Cardiac muscle cell (in vitro differentiated cells and primary cell): Measurements from ENCODE around the gene CCDC30. TPM values are rescaled to one million over a fixed set of nuclear protein-coding genes. Genes with fewer than 3 reads are reported as not detected.

Experiments
- DNase-seq, 2 donors: peaks; one replicate each; pipeline versions ENCODE4 v3.0.0 to v3.0.0-alpha.2; 2010 to 2017; ENCODE audit warnings: low read depth in 1 of 2, low spot score in 1 of 2
- H3K27ac ChIP-seq: fragments of 200-600 bp; sonication (generic); 2 replicates; pipeline ENCODE4 v1.5.1; 2016
- H3K27me3 ChIP-seq: fragments of 200-600 bp; sonication (generic); 2 replicates; pipeline ENCODE4 v1.6.0; 2016; ENCODE audit warnings: control low read depth
- H3K36me3 ChIP-seq: fragments of 200-600 bp; sonication (generic); 2 replicates; pipeline ENCODE4 v1.5.1; 2016; ENCODE audit warnings: control low read depth
- H3K4me1 ChIP-seq: fragments of 200-600 bp; sonication (generic); 2 replicates; pipeline ENCODE4 v1.8.1; 2017; ENCODE audit warnings: low read depth, mild to moderate bottlenecking, mixed run types
- H3K4me3 ChIP-seq: fragments of 200-600 bp; sonication (generic); 2 replicates; pipeline ENCODE4 v1.5.1; 2016; ENCODE audit warnings: mild to moderate bottlenecking
- H3K9me3 ChIP-seq: fragments of 200-600 bp; sonication (generic); 2 replicates; pipeline ENCODE4 v1.5.1; 2017; ENCODE audit warnings: low read depth, mild to moderate bottlenecking, control low read depth
- polyA plus RNA-seq: library from polyadenylated mRNA; unstranded; fragments of >200 nt; fragmentation: Nextera tagmentation; extraction: Ambion mirVana; gene quantifications from 2 replicates; pipeline ENCODE4 v1.2.1, GENCODE V29; 2016
- total RNA-seq: library from RNA; depleted of rRNA; stranded (reverse); fragments of >200 nt; gene quantifications from 2 replicates; pipeline ENCODE4 v1.2.3, GENCODE V29; 2016
- TF ChIP-seq, protein P1 (sequence below): IDR thresholded peaks from 2 replicates; pipeline ENCODE4 v1.5.1; 2012; ENCODE audit warnings: low read depth, mild to moderate bottlenecking, low read length

Gene CCDC30
- total and polyA plus RNA-seq, 2 experiments from 2014 or later: 1.8 to 4.2 TPM

DNA sequence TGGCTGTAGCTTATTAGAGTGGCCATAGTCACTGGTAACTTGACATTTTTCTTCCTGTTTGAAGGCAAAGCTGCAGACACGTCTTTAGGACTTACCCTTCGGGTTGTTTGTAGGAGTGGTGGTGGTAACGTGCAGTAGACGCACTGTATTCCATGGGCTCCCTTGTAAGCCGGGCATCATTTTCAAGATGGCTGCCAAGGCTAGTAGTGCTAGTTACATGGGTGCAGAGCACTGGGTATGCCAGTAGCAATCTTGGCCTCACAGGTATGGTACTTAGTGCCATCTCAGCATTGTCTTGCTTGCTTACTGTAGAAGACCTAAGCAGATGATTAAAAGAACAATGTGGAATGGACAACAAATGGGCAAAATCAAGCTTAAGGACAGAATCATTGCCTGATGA, 221.1 kb downstream of the CCDC30 start:
- TF ChIP-seq, protein P1, sequence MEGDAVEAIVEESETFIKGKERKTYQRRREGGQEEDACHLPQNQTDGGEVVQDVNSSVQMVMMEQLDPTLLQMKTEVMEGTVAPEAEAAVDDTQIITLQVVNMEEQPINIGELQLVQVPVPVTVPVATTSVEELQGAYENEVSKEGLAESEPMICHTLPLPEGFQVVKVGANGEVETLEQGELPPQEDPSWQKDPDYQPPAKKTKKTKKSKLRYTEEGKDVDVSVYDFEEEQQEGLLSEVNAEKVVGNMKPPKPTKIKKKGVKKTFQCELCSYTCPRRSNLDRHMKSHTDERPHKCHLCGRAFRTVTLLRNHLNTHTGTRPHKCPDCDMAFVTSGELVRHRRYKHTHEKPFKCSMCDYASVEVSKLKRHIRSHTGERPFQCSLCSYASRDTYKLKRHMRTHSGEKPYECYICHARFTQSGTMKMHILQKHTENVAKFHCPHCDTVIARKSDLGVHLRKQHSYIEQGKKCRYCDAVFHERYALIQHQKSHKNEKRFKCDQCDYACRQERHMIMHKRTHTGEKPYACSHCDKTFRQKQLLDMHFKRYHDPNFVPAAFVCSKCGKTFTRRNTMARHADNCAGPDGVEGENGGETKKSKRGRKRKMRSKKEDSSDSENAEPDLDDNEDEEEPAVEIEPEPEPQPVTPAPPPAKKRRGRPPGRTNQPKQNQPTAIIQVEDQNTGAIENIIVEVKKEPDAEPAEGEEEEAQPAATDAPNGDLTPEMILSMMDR: no peak
- H3K9me3 ChIP-seq: no peaks in the 10 kb centered on the region
- peak overlapping the region; percentile 94 for H3K4me3 ChIP-seq
- H3K36me3 ChIP-seq: no peaks in the 10 kb centered on the region
- H3K27me3 ChIP-seq: no peaks in the 10 kb centered on the region
- H3K4me1 ChIP-seq: peaks cover 57% of the 10 kb centered on the region
- no peak overlapping the region for H3K27ac ChIP-seq
- peak; percentile 20 to 30 for DNase-seq

- no peaks in the 10 kb centered on the region for H3K27me3 ChIP-seq
- peak overlapping the region; percentile 1 for H3K4me3 ChIP-seq
- H3K36me3 ChIP-seq: no peaks in the 10 kb centered on the region
- peak overlapping the region; percentile 68 for H3K27ac ChIP-seq
- no peak for DNase-seq
- TF ChIP-seq, protein P1: no peak
- peaks cover 51% of the 10 kb centered on the region for H3K4me1 ChIP-seq
- H3K9me3 ChIP-seq: no peaks in the 10 kb centered on the region
Measured at GRCh38 chr1:42686418-42686817, 223.3 kb downstream of the CCDC30 start.

GRCh38 chr1:42689912-42690311, 226.8 kb downstream of the CCDC30 start:
- H3K27ac ChIP-seq: no peak overlapping the region
- H3K4me3 ChIP-seq: no peak overlapping the region
- H3K9me3 ChIP-seq: no peaks in the 10 kb centered on the region
- peaks cover 14% of the 10 kb centered on the region for H3K36me3 ChIP-seq
- H3K27me3 ChIP-seq: no peaks in the 10 kb centered on the region
- no peak for DNase-seq
- H3K4me1 ChIP-seq: peaks cover 38% of the 10 kb centered on the region
- TF ChIP-seq, protein P1: no peak

GRCh38 chr1:42690477-42691156, 227.5 kb downstream of the CCDC30 start:
- H3K27ac ChIP-seq: no peak overlapping the region
- H3K4me3 ChIP-seq: no peak overlapping the region
- H3K4me1 ChIP-seq: peaks cover 31% of the 10 kb centered on the region
- H3K9me3 ChIP-seq: no peaks in the 10 kb centered on the region
- DNase-seq: peak in 1 of 2 donors; percentile 9
- peaks cover 21% of the 10 kb centered on the region for H3K36me3 ChIP-seq
- TF ChIP-seq, protein P1: no peak
- no peaks in the 10 kb centered on the region for H3K27me3 ChIP-seq

GRCh38 chr1:42691157-42691498, 228.0 kb downstream of the CCDC30 start:
- no peak for DNase-seq
- peaks cover 26% of the 10 kb centered on the region for H3K4me1 ChIP-seq
- H3K27me3 ChIP-seq: no peaks in the 10 kb centered on the region
- peaks cover 25% of the 10 kb centered on the region for H3K36me3 ChIP-seq
- H3K4me3 ChIP-seq: no peak overlapping the region
- TF ChIP-seq, protein P1: no peak
- H3K9me3 ChIP-seq: no peaks in the 10 kb centered on the region
- no peak overlapping the region for H3K27ac ChIP-seq
